ENCODE measurements around the gene PPFIBP1. TPM values are rescaled to one million over a fixed set of nuclear protein-coding genes. Genes with fewer than 3 reads are reported as not detected.

Gene PPFIBP1
- total RNA-seq, 2 donors from 2014 or later: 61.3 to 121 TPM

DNA sequence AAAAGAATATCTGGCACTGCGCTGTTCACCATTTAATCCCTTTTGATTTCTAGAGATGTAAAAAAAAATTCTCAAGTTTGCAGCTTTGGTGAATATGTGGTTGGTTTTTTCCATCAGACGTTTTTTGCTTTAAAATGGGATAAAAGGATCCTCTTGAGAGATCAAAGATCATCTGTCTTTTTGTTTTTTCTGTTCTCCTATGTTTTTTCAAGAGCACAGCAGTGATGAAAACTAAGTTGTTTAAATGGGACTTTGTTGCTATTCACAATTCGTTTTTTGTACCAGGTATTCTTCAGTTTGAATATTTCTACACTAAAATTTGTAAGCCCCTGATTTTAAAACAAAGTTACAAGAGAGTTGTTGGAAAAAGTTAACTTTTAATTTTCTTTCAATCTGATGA is 142.5 kb downstream of the PPFIBP1 start:
- Histone ChIP-seq H3K4me1 (replicated peaks) (no peaks in the 10 kb centered on the region), H3K4me3 (no peak overlapping the region), H3K36me3 (no peaks in the 10 kb centered on the region), H3K27me3 (replicated peaks; ENCODE audit: insufficient read depth) (no peaks in the 10 kb centered on the region), H3K27ac (no peak overlapping the region), H3K9me3 (no peaks in the 10 kb centered on the region)
- intact Hi-C loops (cut with DNase I): no loop called here
- TF ChIP-seq POLR2A (IDR thresholded peaks at IDR 0.05): no peak
- TF ChIP-seq, protein P1, sequence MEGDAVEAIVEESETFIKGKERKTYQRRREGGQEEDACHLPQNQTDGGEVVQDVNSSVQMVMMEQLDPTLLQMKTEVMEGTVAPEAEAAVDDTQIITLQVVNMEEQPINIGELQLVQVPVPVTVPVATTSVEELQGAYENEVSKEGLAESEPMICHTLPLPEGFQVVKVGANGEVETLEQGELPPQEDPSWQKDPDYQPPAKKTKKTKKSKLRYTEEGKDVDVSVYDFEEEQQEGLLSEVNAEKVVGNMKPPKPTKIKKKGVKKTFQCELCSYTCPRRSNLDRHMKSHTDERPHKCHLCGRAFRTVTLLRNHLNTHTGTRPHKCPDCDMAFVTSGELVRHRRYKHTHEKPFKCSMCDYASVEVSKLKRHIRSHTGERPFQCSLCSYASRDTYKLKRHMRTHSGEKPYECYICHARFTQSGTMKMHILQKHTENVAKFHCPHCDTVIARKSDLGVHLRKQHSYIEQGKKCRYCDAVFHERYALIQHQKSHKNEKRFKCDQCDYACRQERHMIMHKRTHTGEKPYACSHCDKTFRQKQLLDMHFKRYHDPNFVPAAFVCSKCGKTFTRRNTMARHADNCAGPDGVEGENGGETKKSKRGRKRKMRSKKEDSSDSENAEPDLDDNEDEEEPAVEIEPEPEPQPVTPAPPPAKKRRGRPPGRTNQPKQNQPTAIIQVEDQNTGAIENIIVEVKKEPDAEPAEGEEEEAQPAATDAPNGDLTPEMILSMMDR (IDR thresholded peaks at IDR 0.05): no peak
- no peak for DNase-seq (ENCODE audit: low spot score)
- WGBS: 64% methylated on average over 3 of the region's 3 CpGs

DNA sequence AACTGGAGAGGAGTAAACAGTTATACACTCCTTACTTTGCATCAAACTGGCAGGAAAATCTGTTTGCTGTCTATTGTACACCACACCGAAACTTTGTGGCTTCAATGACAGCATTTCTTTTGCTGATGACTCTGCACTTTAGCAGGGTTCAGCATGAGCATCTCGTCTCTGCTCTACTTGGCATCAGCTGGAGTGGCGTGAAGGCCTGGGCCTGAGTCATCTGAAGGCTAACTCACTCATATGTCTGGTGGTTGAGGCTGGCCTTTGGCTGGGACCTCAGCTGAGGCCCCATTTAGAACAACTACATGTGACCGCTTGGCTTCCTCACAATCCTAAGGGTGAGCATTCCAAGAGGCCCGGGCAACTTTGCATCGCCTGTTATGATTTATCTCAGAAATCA is 143.5 kb downstream of the PPFIBP1 start:
- WGBS: 94% methylated on average over 6 of the region's 6 CpGs

DNA sequence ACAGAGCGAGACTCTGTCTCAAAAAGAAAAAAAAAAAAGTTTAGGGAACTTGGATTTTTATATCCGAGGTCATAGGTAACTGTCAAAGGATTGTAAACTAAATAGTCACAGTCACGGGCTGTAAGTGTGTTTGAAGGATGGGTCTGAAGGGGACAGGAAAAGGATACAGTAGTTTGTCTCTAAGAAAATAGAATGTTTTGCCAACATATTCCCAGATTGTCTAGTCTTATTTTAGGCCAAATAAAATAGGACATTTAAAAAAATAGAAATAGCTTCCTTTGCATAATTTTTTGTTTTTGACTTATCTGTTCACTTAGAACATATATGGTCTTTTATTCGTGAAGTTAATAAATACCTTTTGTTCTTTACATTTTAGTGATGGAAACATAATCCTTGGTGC is 148.0 kb downstream of the PPFIBP1 start:
- intact Hi-C loops (cut with DNase I): no loop called here
- 83% methylated on average over 4 of the region's 4 CpGs for WGBS
- H3K9me3 ChIP-seq: no peaks in the 10 kb centered on the region
- H3K27ac ChIP-seq: no peak overlapping the region
- no peaks in the 10 kb centered on the region for H3K27me3 ChIP-seq (replicated peaks; ENCODE audit: insufficient read depth)
- DNase-seq (ENCODE audit: low spot score): no peak
- TF ChIP-seq POLR2A (IDR thresholded peaks at IDR 0.05): no peak
- TF ChIP-seq, protein P1 (IDR thresholded peaks at IDR 0.05): no peak
- no peak for TF ChIP-seq POLR2AphosphoS5 (IDR thresholded peaks at IDR 0.05)
- no peak overlapping the region for H3K4me3 ChIP-seq
- no peaks in the 10 kb centered on the region for H3K36me3 ChIP-seq
- H3K4me1 ChIP-seq (replicated peaks): no peaks in the 10 kb centered on the region

More for the DNA sequence above, 143.5 kb downstream of the PPFIBP1 start:
- H3K9me3 ChIP-seq: no peaks in the 10 kb centered on the region
- H3K27ac ChIP-seq: no peak overlapping the region
- DNase-seq (ENCODE audit: low spot score): no peak
- no peaks in the 10 kb centered on the region for H3K36me3 ChIP-seq
- intact Hi-C loops (cut with DNase I): no loop called here
- H3K4me1 ChIP-seq (replicated peaks): no peaks in the 10 kb centered on the region
- H3K4me3 ChIP-seq: no peak overlapping the region
- TF ChIP-seq, protein P1 (IDR thresholded peaks at IDR 0.05): no peak
- no peak for TF ChIP-seq POLR2A (IDR thresholded peaks at IDR 0.05)
- no peak for TF ChIP-seq POLR2AphosphoS5 (IDR thresholded peaks at IDR 0.05)
- no peaks in the 10 kb centered on the region for H3K27me3 ChIP-seq (replicated peaks; ENCODE audit: insufficient read depth)

DNA sequence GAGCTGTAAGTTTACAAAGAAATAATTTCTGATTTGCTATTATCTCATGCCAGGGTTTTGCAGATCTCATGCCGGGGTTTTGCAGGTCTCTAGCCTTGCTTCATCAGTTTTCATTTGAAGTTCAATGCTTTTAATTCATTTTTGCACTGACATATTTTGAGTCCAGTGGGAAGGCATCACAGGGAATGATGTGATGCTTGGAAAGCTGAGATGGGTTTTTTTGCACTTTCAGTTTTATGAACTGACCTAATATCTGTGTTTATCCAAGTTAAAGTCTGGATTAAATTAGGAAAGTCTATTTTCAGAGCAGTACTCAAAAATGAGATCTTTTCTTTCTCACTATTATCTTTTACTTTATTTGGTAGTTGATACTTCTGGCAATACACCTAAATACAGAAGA is 148.6 kb downstream of the PPFIBP1 start:
- Histone ChIP-seq H3K4me1 (replicated peaks) (no peaks in the 10 kb centered on the region), H3K9me3 (no peaks in the 10 kb centered on the region), H3K4me3 (no peak overlapping the region), H3K36me3 (no peaks in the 10 kb centered on the region), H3K27ac (no peak overlapping the region), H3K27me3 (replicated peaks; ENCODE audit: insufficient read depth) (no peaks in the 10 kb centered on the region)
- 79% methylated on average over 1 of the region's 1 CpG for WGBS
- TF ChIP-seq POLR2A (IDR thresholded peaks at IDR 0.05) (no peak), POLR2AphosphoS5 (IDR thresholded peaks at IDR 0.05) (no peak)
- TF ChIP-seq, protein P1 (IDR thresholded peaks at IDR 0.05): no peak
- DNase-seq (ENCODE audit: low spot score): no peak
- intact Hi-C loops (cut with DNase I): no loop called here

DNA sequence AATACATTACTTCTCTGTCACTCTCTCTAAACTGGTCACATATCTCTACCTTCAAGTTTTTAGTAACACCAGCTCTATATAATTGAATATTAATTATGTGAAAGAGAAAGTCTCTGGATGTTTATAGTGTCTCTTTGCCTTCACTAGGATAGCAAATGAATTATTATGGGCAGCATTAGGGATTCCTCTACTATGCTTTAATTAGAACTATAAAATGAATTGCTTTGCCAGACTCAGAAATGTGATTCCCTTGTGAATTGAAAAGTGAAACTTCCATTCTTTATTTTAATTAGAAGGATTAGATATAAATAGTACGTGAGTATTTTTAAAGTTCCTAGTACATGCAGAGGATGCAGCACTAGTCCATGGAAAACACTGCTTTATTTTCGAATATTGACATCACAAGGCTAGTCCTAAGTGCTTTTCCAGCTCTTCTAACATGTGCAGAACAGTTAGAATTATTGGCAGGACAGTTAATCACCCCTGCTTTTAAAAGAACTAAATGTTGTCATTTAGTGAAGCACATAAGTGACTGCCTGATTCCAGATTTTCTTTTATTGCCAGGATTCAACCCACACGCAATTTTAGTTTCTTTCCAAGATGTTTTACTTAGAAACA is 149.2 kb downstream of the PPFIBP1 start:
- H3K27ac ChIP-seq: no peak overlapping the region
- intact Hi-C loops (cut with DNase I): no loop called here
- no peaks in the 10 kb centered on the region for H3K9me3 ChIP-seq
- no peak for TF ChIP-seq POLR2A (IDR thresholded peaks at IDR 0.05)
- TF ChIP-seq POLR2AphosphoS5 (IDR thresholded peaks at IDR 0.05): no peak
- TF ChIP-seq, protein P1 (IDR thresholded peaks at IDR 0.05): no peak
- no peak for DNase-seq (ENCODE audit: low spot score)
- no peak overlapping the region for H3K4me3 ChIP-seq
- H3K27me3 ChIP-seq (replicated peaks; ENCODE audit: insufficient read depth): no peaks in the 10 kb centered on the region
- no peaks in the 10 kb centered on the region for H3K36me3 ChIP-seq
- H3K4me1 ChIP-seq (replicated peaks): no peaks in the 10 kb centered on the region
- 54% methylated on average over 3 of the region's 3 CpGs for WGBS

All from prostate gland (tissue), 2 donors.